ENCODE measurements around the gene FBXL20. TPM values are rescaled to one million over a fixed set of nuclear protein-coding genes. Genes with fewer than 3 reads are reported as not detected.

Gene FBXL20
- total and polyA plus RNA-seq, 10 of the 15 experiments (the other 5 are each of a cell fraction or from before 2014, with no cell fraction given) = 1.2 to 8.3 (median 4.4) TPM

DNA sequence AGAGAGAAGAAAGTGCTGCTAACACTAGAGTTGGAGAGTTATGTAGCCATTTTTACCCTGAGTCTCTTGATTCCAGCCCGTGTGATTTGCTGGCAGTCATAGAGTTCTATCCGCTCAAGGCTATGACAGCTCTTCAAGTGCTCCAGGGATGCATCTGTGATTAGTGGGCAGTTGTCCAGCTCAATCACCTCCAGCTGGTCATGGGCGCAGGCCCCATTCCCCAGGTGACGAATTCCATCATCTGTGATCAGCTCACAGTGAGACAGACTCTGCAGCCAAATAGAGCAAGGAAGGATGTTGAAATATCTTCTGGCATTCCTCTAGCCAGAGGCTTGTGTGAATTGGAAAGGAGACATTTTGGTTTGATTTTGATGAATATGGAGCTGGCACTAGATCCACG, 137.3 kb downstream of the FBXL20 start (continued):
- TF ChIP-seq E2F8 (IDR thresholded peaks at IDR 0.05; ENCODE audit: low read depth, partially characterized antibody) (no peak), PAX8 (IDR thresholded peaks at IDR 0.05) (no peak), RAD21 (IDR thresholded peaks at IDR 0.05; ENCODE audit: insufficient read depth, low read depth, low read length) (no peak), USF1 (IDR thresholded peaks at IDR 0.05; ENCODE audit: borderline replicate concordance, extremely low read length, insufficient read depth, low read depth, low read length) (no peak)
- TF ChIP-seq, protein P1, sequence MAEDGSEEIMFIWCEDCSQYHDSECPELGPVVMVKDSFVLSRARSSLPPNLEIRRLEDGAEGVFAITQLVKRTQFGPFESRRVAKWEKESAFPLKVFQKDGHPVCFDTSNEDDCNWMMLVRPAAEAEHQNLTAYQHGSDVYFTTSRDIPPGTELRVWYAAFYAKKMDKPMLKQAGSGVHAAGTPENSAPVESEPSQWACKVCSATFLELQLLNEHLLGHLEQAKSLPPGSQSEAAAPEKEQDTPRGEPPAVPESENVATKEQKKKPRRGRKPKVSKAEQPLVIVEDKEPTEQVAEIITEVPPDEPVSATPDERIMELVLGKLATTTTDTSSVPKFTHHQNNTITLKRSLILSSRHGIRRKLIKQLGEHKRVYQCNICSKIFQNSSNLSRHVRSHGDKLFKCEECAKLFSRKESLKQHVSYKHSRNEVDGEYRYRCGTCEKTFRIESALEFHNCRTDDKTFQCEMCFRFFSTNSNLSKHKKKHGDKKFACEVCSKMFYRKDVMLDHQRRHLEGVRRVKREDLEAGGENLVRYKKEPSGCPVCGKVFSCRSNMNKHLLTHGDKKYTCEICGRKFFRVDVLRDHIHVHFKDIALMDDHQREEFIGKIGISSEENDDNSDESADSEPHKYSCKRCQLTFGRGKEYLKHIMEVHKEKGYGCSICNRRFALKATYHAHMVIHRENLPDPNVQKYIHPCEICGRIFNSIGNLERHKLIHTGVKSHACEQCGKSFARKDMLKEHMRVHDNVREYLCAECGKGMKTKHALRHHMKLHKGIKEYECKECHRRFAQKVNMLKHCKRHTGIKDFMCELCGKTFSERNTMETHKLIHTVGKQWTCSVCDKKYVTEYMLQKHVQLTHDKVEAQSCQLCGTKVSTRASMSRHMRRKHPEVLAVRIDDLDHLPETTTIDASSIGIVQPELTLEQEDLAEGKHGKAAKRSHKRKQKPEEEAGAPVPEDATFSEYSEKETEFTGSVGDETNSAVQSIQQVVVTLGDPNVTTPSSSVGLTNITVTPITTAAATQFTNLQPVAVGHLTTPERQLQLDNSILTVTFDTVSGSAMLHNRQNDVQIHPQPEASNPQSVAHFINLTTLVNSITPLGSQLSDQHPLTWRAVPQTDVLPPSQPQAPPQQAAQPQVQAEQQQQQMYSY (CRISPR knock-in tag; IDR thresholded peaks at IDR 0.05) = no peak

Measured in GM12878 (cell line).